Measurements from ENCODE around the gene POLR2L.

- TF ChIP-seq FOXP2 (optimal IDR thresholded peaks at IDR 0.05; ENCODE audit: borderline replicate concordance, extremely low read depth, extremely low read length, insufficient read depth): no peak
- TF ChIP-seq REST (IDR thresholded peaks at IDR 0.05; ENCODE audit: insufficient read depth in 1 of 2, low read depth in 2 of 2, low read length in 2 of 2): no peak
- TF ChIP-seq POLR2AphosphoS5 (IDR thresholded peaks at IDR 0.05; ENCODE audit: low read depth, low read length): no peak
- TF ChIP-seq SIN3A (IDR thresholded peaks at IDR 0.05; ENCODE audit: borderline replicate concordance, insufficient read depth, low read length): no peak
Observed at GRCh38 chr11:804599-804964, 37.7 kb downstream of the POLR2L start.
